RWPE1 (cell line): ENCODE data around the gene COA1.

Experiments
- CTCF ChIA-PET: fragments of 350-600 bp; sonication (Branson Sonifier 250); formaldehyde crosslinking; extraction: SDS; loops from one replicate; lab custom pipeline; 2021; lab: Yijun Ruan, JAX
- POLR2A ChIA-PET: fragments of 400-600 bp; formaldehyde crosslinking; extraction: SDS; loops from one replicate; lab custom pipeline; 2020; ENCODE audit warnings: antibody characterized with exemption; ENCODE audit not compliant: low non-redundant PET; lab: Yijun Ruan, JAX
- DNase-seq: peaks from one replicate; pipeline ENCODE4 v3.0.0; 2012; ENCODE audit warnings: low spot score
- H3K27ac ChIP-seq: fragments of 450-650 bp; 2 replicates; pipeline ENCODE4 v1.5.1; 2017
- CTCF ChIP-seq: fragments of 450-650 bp; conservative IDR thresholded peaks from 2 replicates; pipeline ENCODE4 v1.5.1; 2017; ENCODE audit warnings: low read depth, mild to moderate bottlenecking

COA1 gene

GRCh38 chr7:43758822-43759683 lies 29.7 kb upstream of the COA1 start:
- CTCF ChIA-PET, result interaction anchor here (1.2 kb wide), 1 partner anchor 25 kb away, joined by 4 read pairs; no protein-coding TSS in a partner anchor
- peak; percentile 52 for DNase-seq
- POLR2A ChIA-PET, result interaction anchor here (0.6 to 1.0 kb wide), 3 partner anchors 9 to 77 kb away, joined by 3 to 4 read pairs (median 3); no protein-coding TSS in a partner anchor
- H3K27ac ChIP-seq, result peak overlapping the region; percentile 78
- no peak for TF ChIP-seq CTCF

GRCh38 chr7:43758029-43758821 lies 28.9 kb upstream of the COA1 start, which contains the start of gene BLVRA:
Gene BLVRA, plus strand, starts transcription at chr7:43758680. Its CDS starts 12,479 bp downstream, at chr7:43771159.
- TF ChIP-seq CTCF, result no peak
- peak; percentile 78 for DNase-seq
- peak within 1 kb of the TSS; percentile 78 for H3K27ac ChIP-seq
- CTCF ChIA-PET, result interaction anchor here (1.2 kb wide), 1 partner anchor 24 kb away, joined by 4 read pairs; no protein-coding TSS in a partner anchor
- POLR2A ChIA-PET, result interaction anchor here (0.6 to 1.0 kb wide), 3 partner anchors 10 to 76 kb away, joined by 3 to 4 read pairs (median 3); no protein-coding TSS in a partner anchor

GRCh38 chr7:43757073-43757720 lies 27.9 kb upstream of the COA1 start:
- ChIA-PET CTCF (interaction anchor here (1.5 kb wide), 1 partner anchor 82 kb away, joined by 4 read pairs; no protein-coding TSS in a partner anchor), POLR2A (interaction anchor here (0.6 kb wide), 1 partner anchor 21 kb away, joined by 3 read pairs; no protein-coding TSS in a partner anchor)
- no peak for DNase-seq

GRCh38 chr7:43756368-43757072 lies 27.2 kb upstream of the COA1 start:
- H3K27ac ChIP-seq, result no peak overlapping the region
- no peak for DNase-seq
- ChIA-PET CTCF (interaction anchor here (1.5 kb wide), 1 partner anchor 83 kb away, joined by 4 read pairs; no protein-coding TSS in a partner anchor), POLR2A (no interaction called here)
- no peak for TF ChIP-seq CTCF

More at GRCh38 chr7:43757073-43757720, 27.9 kb upstream of the COA1 start:
- no peak for TF ChIP-seq CTCF
- no peak overlapping the region for H3K27ac ChIP-seq

GRCh38 chr7:43754596-43754995 lies 25.3 kb upstream of the COA1 start:
- H3K27ac ChIP-seq, result no peak overlapping the region
- no peak for DNase-seq
- ChIA-PET CTCF (interaction anchor here (0.6 kb wide), 1 partner anchor 814 kb away, joined by 3 read pairs; no protein-coding TSS in a partner anchor), POLR2A (no interaction called here)
- no peak for TF ChIP-seq CTCF
